ENCODE measurements around the gene SNX32. TPM values are rescaled to one million over a fixed set of nuclear protein-coding genes. Genes with fewer than 3 reads are reported as not detected.

Gene SNX32
- total and polyA plus RNA-seq, 8 donors = 0.12 to 0.75 (median 0.29) TPM; not detected in 2

DNA sequence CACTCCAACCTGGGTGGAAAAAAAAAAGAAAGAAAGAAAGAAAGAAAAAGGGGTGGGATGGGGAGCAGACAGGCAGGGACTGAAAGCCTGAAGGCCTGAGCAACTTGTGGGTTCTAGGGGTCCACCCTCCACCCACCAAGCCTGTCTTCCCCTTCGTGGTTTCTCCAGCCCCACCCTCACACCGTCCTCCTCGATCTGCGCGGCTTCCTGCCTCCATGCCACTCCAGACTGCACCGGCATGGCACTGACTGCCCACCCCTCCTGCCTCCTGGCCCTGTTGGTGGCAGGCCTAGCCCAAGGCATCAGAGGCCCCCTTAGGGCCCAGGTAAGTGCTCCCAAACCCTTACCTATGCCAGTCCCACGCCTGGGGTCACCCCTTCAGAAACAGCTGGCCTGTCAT, 45.9 kb downstream of the SNX32 start, which contains the start of gene CTSW:
TSS of gene CTSW (plus strand) at position 221 of the 400 bp plus-strand sequence. CDS start at position 239, 18 bp downstream.
- Histone ChIP-seq H3K4me3 (no peak within 1 kb of the TSS), H3K9me3 (no peaks in the 10 kb centered on the region), H3K27me3 (no peaks in the 10 kb centered on the region), H3K4me1 (no peaks in the 10 kb centered on the region), H3K36me3 (peaks cover 0 to 4% (median 0%) of the 10 kb centered on the region in 3 donors), H3K27ac (no peak within 1 kb of the TSS)
- TF ChIP-seq, protein P1, sequence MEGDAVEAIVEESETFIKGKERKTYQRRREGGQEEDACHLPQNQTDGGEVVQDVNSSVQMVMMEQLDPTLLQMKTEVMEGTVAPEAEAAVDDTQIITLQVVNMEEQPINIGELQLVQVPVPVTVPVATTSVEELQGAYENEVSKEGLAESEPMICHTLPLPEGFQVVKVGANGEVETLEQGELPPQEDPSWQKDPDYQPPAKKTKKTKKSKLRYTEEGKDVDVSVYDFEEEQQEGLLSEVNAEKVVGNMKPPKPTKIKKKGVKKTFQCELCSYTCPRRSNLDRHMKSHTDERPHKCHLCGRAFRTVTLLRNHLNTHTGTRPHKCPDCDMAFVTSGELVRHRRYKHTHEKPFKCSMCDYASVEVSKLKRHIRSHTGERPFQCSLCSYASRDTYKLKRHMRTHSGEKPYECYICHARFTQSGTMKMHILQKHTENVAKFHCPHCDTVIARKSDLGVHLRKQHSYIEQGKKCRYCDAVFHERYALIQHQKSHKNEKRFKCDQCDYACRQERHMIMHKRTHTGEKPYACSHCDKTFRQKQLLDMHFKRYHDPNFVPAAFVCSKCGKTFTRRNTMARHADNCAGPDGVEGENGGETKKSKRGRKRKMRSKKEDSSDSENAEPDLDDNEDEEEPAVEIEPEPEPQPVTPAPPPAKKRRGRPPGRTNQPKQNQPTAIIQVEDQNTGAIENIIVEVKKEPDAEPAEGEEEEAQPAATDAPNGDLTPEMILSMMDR (IDR thresholded peaks at IDR 0.05) = no peak
- FAIRE-seq (no peak), ATAC-seq (no peak), DNase-seq (peak in 2 of 6 donors; percentile 3 to 22)
- intact Hi-C loops (cut with DNase I) = loop anchor here in 1 of 3 donors (5.0 kb wide), 1 partner anchor 108 kb away; no protein-coding TSS in a partner anchor
- 46 to 63% methylated on average over 7 of the region's 7 CpGs for WGBS, 2 donors

DNA sequence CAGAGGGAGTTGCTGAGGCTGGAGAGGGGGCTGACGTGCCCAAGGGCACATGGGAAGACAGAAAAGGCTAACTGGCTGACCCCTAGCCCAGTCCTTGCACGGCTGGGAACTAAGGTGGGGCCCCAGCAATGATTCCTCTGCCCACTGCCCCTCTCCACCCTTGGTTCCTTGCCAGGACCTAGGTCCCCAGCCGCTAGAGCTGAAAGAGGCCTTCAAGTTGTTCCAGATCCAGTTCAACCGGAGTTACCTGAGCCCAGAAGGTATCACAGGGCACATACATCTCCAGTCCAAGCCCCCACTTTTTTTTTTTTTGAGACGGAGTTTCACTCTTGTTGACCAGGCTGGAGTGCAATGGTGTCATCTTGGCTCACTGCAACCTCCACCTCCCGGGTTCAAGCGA, 46.3 kb downstream of the SNX32 start:
- Histone ChIP-seq H3K4me1 (no peaks in the 10 kb centered on the region), H3K36me3 (peaks cover 0 to 4% (median 0%) of the 10 kb centered on the region in 3 donors), H3K27me3 (no peaks in the 10 kb centered on the region), H3K27ac (no peak overlapping the region), H3K4me3 (no peak overlapping the region), H3K9me3 (no peaks in the 10 kb centered on the region)
- TF ChIP-seq, protein P1 (IDR thresholded peaks at IDR 0.05) = no peak
- no peak for ATAC-seq
- intact Hi-C loops (cut with DNase I) = loop anchor here in 1 of 3 donors (5.0 kb wide), 1 partner anchor 107 kb away; no protein-coding TSS in a partner anchor
- FAIRE-seq = no peak
- 69 to 71% methylated on average over 7 of the region's 7 CpGs for WGBS, 2 donors
- no peak for DNase-seq

DNA sequence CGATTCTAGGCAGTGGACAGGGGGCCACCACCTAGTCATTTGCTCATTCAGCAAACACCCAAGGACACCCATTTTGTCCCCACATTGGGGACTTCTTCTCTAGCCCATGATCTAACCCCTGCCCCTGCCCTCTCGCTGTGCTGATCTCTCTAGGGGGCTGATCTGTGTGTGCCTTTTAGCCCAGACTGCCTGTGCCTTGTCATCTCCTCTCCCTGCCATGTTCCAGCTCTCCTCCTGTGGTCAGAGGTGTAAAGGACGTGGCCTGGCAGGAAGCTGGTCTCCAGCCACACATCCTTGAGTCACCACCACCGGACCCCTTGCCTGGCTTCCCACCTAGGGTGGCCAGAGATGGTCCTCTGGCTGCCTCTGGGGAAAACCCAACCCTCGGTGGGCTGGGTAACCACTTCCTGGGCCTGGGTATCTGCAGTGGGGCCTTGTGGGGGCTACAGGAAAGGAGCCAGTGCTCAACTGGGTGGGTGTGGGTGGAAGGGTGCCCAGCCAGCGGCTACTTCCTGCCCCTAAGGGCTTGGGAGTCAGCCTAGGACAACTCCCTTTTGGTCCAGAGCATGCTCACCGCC, 47.2 kb downstream of the SNX32 start:
- H3K27ac ChIP-seq = no peak overlapping the region
- H3K36me3 ChIP-seq = peaks cover 0 to 4% (median 0%) of the 10 kb centered on the region in 3 donors
- intact Hi-C loops (cut with DNase I) = loop anchor here in 1 of 3 donors (5.0 kb wide), 1 partner anchor 106 kb away; no protein-coding TSS in a partner anchor
- DNase-seq (peak in 2 of 6 donors; percentile 14 to 52), ATAC-seq (no peak), FAIRE-seq (no peak)
- H3K4me1 ChIP-seq = no peaks in the 10 kb centered on the region
- H3K4me3 ChIP-seq = no peak overlapping the region
- TF ChIP-seq, protein P1 (IDR thresholded peaks at IDR 0.05) = no peak
- no peaks in the 10 kb centered on the region for H3K27me3 ChIP-seq
- 80 to 81% methylated on average over 7 of the region's 7 CpGs for WGBS, 2 donors
- H3K9me3 ChIP-seq = no peaks in the 10 kb centered on the region

DNA sequence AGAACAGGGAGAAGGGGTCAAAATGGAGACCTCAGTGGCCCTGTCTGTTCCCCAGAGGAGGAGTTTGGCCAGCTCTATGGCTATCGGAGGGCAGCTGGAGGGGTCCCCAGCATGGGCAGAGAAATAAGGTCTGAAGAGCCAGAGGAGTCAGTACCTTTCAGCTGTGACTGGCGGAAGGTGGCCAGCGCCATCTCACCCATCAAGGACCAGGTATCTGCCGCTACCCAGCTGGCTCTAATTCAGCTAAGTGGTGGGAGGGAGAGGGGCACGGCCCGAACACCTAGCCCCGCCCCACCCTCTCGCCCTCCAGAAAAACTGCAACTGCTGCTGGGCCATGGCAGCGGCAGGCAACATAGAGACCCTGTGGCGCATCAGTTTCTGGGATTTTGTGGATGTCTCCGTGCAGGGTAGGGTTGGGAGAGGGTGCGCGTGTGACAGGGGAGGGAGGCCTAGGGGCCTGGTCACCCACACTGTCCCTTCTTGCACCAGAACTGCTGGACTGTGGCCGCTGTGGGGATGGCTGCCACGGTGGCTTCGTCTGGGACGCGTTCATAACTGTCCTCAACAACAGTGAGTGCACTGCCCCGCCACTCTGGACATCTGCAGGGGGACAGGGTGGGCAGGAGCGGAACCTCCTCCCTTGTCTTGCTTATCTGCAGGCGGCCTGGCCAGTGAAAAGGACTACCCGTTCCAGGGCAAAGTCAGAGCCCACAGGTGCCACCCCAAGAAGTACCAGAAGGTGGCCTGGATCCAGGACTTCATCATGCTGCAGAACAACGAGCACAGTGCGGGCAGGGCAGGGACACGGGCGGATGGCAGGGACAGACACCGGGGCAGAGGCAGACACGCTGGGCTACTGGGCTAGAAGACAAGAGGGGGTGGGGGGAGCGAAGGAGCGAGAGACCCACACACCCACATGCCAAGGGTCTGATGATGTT, 48.6 kb downstream of the SNX32 start:
- Histone ChIP-seq H3K4me1 (peaks cover 0 to 3% (median 2%) of the 10 kb centered on the region in 3 donors), H3K27me3 (no peaks in the 10 kb centered on the region), H3K9me3 (no peaks in the 10 kb centered on the region), H3K36me3 (peaks cover 0 to 4% (median 0%) of the 10 kb centered on the region in 3 donors), H3K27ac (no peak overlapping the region), H3K4me3 (no peak overlapping the region)
- 88 to 94% methylated on average over 28 to 30 of the region's 30 CpGs for WGBS, 2 donors
- intact Hi-C loops (cut with DNase I) = loop anchor here in 1 of 3 donors (5.0 kb wide), 1 partner anchor 105 kb away; no protein-coding TSS in a partner anchor
- TF ChIP-seq, protein P1 (IDR thresholded peaks at IDR 0.05) = no peak
- no peak for FAIRE-seq
- ATAC-seq = no peak
- no peak for DNase-seq
